Occipital lobe (tissue), 3 donors: Measurements from ENCODE around the gene RO60. TPM values are rescaled to one million over a fixed set of nuclear protein-coding genes. Genes with fewer than 3 reads are reported as not detected.

ENCODE experiments used
- DNase-seq: peaks from one replicate; lab custom pipeline; 2025; lab: John Stamatoyannopoulos, UW
- small RNA-seq: library from RNA; depleted of rRNA; stranded (forward); fragments of <200 nt; gene quantifications from one replicate; pipeline ENCODE3, GENCODE V24; 2014
- total RNA-seq: library from RNA; depleted of rRNA; stranded (reverse); fragments of >200 nt; gene quantifications from one replicate; pipeline ENCODE4 v1.2.3, GENCODE V29; 2014

RO60 gene
- total RNA-seq, 1 donor from 2014 or later, result 448 TPM

GRCh38 chr1:193108471-193108870 is 49.1 kb downstream of the RO60 start:
- no peak for DNase-seq

Small RNA genes within 50 kb of the gene (small RNA-seq; reads per million reads assigned to genes)
- not detected for gene SCARNA18B

Other genes starting within 250 kb of the RO60 start
- 53.0 TPM for gene UCHL5, start 252 bp upstream of the RO60 start, total RNA-seq
- gene GLRX2, start 45.8 kb downstream of the RO60 start, total RNA-seq, result 19.7 TPM
- gene CDC73, start 62.4 kb downstream of the RO60 start, total RNA-seq, result 48.7 TPM
- gene B3GALT2, start 127.0 kb downstream of the RO60 start, total RNA-seq, result 160 TPM